Effector memory CD4-positive, alpha-beta T cell (primary cell): ENCODE measurements around the gene GSG1L.

Source experiments
- DNase-seq, 3 donors: peaks; one replicate each; pipeline ENCODE4 v3.0.0-alpha.2; 2020
- H3K27ac ChIP-seq: 2 replicates; pipeline ENCODE4 v1.7.0; 2013; ENCODE audit warnings: mild to moderate bottlenecking, low read length, moderate library complexity; ENCODE audit not compliant: insufficient read depth, poor library complexity, severe bottlenecking
- H3K27me3 ChIP-seq: replicated peaks from 2 replicates; pipeline ENCODE4 v1.7.0; 2013; ENCODE audit warnings: mild to moderate bottlenecking, low read length; ENCODE audit not compliant: insufficient read depth, control insufficient read depth, poor library complexity, severe bottlenecking
- H3K36me3 ChIP-seq: 2 replicates; pipeline ENCODE4 v1.7.0; 2013; ENCODE audit warnings: mild to moderate bottlenecking, low read length, moderate library complexity; ENCODE audit not compliant: control insufficient read depth, insufficient read depth
- H3K4me1 ChIP-seq: 2 replicates; pipeline ENCODE4 v1.7.0; 2013; ENCODE audit warnings: low read length, mild to moderate bottlenecking; ENCODE audit not compliant: control insufficient read depth, insufficient read depth, poor library complexity, severe bottlenecking
- H3K4me3 ChIP-seq: 2 replicates; pipeline ENCODE4 v1.7.0; 2013; ENCODE audit warnings: low read length, low read depth, mild to moderate bottlenecking; ENCODE audit not compliant: insufficient read depth, poor library complexity, severe bottlenecking
- H3K9me3 ChIP-seq: 2 replicates; pipeline ENCODE4 v1.7.0; 2013; ENCODE audit warnings: mild to moderate bottlenecking, low read length, moderate library complexity; ENCODE audit not compliant: control insufficient read depth

The GSG1L gene

GRCh38 chr16:27922433-27922832, 141.1 kb downstream of the GSG1L start:
- H3K27ac ChIP-seq: no peak overlapping the region
- no peak for DNase-seq
- H3K27me3 ChIP-seq: no peaks in the 10 kb centered on the region
- H3K36me3 ChIP-seq: no peaks in the 10 kb centered on the region
- H3K4me1 ChIP-seq: no peaks in the 10 kb centered on the region
- no peak overlapping the region for H3K4me3 ChIP-seq
- H3K9me3 ChIP-seq: no peaks in the 10 kb centered on the region

- Histone ChIP-seq H3K4me3 (no peak overlapping the region), H3K27me3 (no peaks in the 10 kb centered on the region), H3K9me3 (no peaks in the 10 kb centered on the region), H3K27ac (no peak overlapping the region), H3K36me3 (no peaks in the 10 kb centered on the region), H3K4me1 (no peaks in the 10 kb centered on the region)
- no peak for DNase-seq
These were observed 142.4 kb downstream of the GSG1L start for GRCh38 chr16:27921134-27921533.

- Histone ChIP-seq H3K27ac (no peak overlapping the region), H3K4me1 (no peaks in the 10 kb centered on the region), H3K4me3 (no peak overlapping the region), H3K27me3 (no peaks in the 10 kb centered on the region), H3K9me3 (no peaks in the 10 kb centered on the region), H3K36me3 (no peaks in the 10 kb centered on the region)
- no peak for DNase-seq
These were observed 143.1 kb downstream of the GSG1L start for GRCh38 chr16:27920391-27920891.

GRCh38 chr16:27918755-27919154, 144.8 kb downstream of the GSG1L start:
- no peaks in the 10 kb centered on the region for H3K36me3 ChIP-seq
- no peaks in the 10 kb centered on the region for H3K9me3 ChIP-seq
- H3K4me3 ChIP-seq: no peak overlapping the region
- no peak for DNase-seq
- H3K4me1 ChIP-seq: no peaks in the 10 kb centered on the region
- no peak overlapping the region for H3K27ac ChIP-seq
- H3K27me3 ChIP-seq: no peaks in the 10 kb centered on the region

- Histone ChIP-seq H3K27me3 (no peaks in the 10 kb centered on the region), H3K4me1 (no peaks in the 10 kb centered on the region), H3K9me3 (no peaks in the 10 kb centered on the region), H3K4me3 (no peak overlapping the region), H3K36me3 (no peaks in the 10 kb centered on the region), H3K27ac (no peak overlapping the region)
- DNase-seq: no peak
These were observed 145.6 kb downstream of the GSG1L start for GRCh38 chr16:27917949-27918348.

- no peaks in the 10 kb centered on the region for H3K27me3 ChIP-seq
- no peak overlapping the region for H3K27ac ChIP-seq
- H3K4me3 ChIP-seq: no peak overlapping the region
- no peak for DNase-seq
- H3K4me1 ChIP-seq: no peaks in the 10 kb centered on the region
- no peaks in the 10 kb centered on the region for H3K36me3 ChIP-seq
- no peaks in the 10 kb centered on the region for H3K9me3 ChIP-seq
These were observed 152.0 kb downstream of the GSG1L start for GRCh38 chr16:27911486-27911885.

GRCh38 chr16:27907457-27907972, 156.0 kb downstream of the GSG1L start:
- Histone ChIP-seq H3K36me3 (no peaks in the 10 kb centered on the region), H3K9me3 (no peaks in the 10 kb centered on the region), H3K27ac (no peak overlapping the region), H3K4me1 (no peaks in the 10 kb centered on the region), H3K27me3 (no peaks in the 10 kb centered on the region), H3K4me3 (no peak overlapping the region)
- no peak for DNase-seq

GRCh38 chr16:27906883-27907282, 156.6 kb downstream of the GSG1L start:
- Histone ChIP-seq H3K36me3 (no peaks in the 10 kb centered on the region), H3K27ac (no peak overlapping the region), H3K4me3 (no peak overlapping the region), H3K27me3 (no peaks in the 10 kb centered on the region), H3K9me3 (no peaks in the 10 kb centered on the region), H3K4me1 (no peaks in the 10 kb centered on the region)
- no peak for DNase-seq

- H3K4me3 ChIP-seq: no peak overlapping the region
- H3K27me3 ChIP-seq: no peaks in the 10 kb centered on the region
- no peaks in the 10 kb centered on the region for H3K4me1 ChIP-seq
- H3K27ac ChIP-seq: no peak overlapping the region
- H3K9me3 ChIP-seq: no peaks in the 10 kb centered on the region
- DNase-seq: no peak
- H3K36me3 ChIP-seq: no peaks in the 10 kb centered on the region
These were observed 160.4 kb downstream of the GSG1L start for GRCh38 chr16:27903046-27903655.

- Histone ChIP-seq H3K4me1 (no peaks in the 10 kb centered on the region), H3K4me3 (no peak overlapping the region), H3K27ac (no peak overlapping the region), H3K27me3 (no peaks in the 10 kb centered on the region), H3K9me3 (no peaks in the 10 kb centered on the region), H3K36me3 (no peaks in the 10 kb centered on the region)
- no peak for DNase-seq
These were observed 161.0 kb downstream of the GSG1L start for GRCh38 chr16:27902551-27902950.
